GM19240 (cell line): Measurements from ENCODE around the gene PSMD13.
A peak's percentile ranks its signal among the peaks of the same experiment; 100 is the strongest.

Experiments
- DNase-seq: peaks from one replicate; pipeline ENCODE4 v3.0.0; 2011; ENCODE audit warnings: low spot score; ENCODE audit not compliant: insufficient read length

The PSMD13 gene

DNA sequence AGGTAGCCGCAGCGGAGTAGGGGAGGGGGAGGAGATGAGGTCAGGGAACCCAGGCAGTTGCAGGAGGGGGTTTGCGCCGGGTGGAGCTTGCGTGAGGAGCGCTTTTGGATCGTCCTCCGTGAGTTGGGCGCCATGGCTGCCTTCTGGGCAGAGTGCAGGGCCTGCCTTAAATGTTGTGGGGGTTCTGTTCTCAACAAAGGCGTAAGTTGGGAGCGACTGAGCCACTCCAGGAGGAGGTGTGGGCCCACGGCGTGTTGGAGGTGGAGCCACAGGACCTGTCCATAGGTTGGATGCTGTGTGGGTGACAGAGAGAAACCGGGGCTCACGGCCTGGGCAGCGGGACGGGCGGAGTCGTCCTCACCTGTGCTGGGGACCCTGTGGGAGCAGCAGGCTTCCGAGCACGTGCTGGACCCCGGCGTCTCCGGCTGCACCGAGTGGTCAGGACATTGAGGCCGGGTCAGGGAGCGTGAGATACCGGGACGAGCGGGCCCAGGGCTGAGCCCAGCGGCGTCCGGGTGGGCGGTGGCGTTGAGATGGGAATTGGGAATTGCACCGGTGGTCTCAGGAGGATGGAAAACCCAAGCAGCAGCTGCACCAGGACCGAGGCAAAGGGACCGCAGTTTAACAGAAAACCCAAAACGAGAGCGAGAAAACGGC is 51.2 kb downstream of the PSMD13 start:
- no peak for DNase-seq

DNA sequence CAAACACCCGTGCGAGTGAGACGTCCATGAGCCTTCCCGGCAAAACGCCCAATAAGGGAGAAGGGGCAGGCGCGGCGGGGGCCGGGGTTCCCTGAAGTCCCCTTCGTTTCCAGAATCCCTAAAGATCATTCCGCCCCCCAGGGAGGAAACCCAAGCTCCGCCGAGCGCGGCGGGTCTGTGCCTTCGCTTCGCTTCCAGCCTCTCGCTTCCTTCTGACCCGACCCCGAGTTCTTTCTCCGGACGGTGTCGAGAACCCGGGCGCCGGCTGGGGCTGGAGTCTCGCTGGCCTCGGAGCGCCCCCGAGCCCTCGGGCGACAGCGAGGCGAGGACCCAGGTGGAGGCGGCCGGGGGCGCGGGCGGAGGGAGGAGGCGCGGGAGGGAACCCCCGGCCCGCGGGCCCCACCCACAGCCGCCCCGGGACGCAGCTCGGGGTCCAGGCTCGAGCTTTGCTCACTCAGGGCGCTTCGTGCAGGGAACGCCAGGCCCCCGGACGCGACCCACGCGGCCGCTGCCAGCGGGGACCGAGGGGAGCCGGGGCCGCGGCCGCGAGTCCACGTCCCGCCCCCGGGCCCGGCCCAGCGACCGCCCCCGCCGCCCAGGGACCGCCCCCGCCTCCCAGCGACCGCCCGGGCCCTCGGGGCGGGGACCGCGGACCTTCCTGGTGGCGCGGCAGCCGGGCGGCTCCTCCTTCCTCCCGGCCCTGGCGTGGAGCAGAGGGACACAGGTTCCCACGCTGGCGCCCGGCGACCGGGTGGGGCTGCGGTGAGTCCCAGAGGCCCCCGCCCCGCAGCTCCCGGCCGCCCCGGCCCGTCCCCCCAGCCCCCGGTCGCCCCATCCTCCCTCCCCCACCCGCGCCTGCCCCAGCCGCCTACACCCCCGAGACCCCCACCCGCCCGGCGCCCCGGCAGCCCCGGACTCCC is 52.0 kb downstream of the PSMD13 start, which contains the start of gene PGGHG:
PGGHG (plus strand) TSS at position 649 of the 920 bp plus-strand sequence. CDS start 691 bp downstream, outside the sequence.
- peak; percentile 93 for DNase-seq

DNA sequence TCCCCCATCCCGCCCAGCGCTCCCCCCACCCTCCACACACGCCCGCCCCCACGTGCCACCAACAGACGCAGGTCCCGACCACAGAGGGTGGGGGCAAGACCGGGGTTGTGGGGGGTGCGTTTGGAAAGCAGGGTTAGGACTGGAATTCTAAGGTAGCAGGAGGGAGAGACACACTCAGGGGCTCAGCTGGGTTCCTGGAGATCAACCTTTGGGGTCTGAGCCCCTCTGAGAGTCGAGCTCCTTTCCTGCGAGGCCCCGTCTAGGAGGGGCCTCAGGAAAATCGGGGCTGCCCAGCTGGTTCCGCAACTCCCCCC is 52.6 kb downstream of the PSMD13 start:
- DNase-seq, result no peak

DNA sequence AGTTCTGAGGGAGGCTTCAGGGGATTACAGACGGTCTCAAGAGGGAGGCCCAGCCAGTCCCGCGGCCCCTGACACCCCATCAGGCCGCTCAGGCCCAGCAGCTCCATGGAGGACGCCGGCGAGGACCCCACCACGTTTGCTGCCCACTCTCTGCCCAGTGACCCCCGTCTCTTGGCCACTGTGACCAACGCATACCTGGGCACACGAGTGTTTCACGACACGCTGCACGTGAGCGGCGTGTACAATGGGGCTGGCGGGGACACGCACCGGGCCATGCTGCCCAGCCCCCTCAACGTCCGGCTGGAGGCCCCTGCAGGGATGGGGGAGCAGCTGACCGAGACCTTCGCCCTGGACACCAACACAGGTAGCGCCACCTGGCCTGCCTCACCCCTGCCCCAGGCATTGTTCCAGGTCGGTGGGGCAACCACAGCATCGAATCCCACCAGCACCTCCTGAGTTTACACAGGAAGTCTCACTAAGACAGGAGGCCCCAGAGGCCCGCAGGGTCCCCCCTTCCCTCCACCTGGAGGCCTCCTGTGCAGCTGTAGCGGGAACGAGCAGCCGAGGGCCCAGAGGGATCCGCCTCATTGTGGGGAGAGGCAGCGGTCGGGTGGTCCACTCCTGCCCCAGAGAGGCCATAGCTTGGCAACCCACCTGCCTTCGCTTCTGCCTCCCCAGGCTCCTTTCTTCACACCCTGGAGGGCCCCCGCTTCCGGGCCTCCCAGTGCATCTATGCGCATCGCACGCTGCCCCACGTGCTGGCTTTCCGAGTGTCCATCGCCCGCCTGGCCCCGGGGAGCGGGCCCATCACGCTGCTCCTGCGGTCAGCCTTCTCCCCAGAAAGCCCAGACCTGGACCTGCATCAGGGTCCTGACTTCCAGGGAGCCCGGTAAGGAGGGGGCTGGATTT is 53.2 kb downstream of the PSMD13 start:
- no peak for DNase-seq

DNA sequence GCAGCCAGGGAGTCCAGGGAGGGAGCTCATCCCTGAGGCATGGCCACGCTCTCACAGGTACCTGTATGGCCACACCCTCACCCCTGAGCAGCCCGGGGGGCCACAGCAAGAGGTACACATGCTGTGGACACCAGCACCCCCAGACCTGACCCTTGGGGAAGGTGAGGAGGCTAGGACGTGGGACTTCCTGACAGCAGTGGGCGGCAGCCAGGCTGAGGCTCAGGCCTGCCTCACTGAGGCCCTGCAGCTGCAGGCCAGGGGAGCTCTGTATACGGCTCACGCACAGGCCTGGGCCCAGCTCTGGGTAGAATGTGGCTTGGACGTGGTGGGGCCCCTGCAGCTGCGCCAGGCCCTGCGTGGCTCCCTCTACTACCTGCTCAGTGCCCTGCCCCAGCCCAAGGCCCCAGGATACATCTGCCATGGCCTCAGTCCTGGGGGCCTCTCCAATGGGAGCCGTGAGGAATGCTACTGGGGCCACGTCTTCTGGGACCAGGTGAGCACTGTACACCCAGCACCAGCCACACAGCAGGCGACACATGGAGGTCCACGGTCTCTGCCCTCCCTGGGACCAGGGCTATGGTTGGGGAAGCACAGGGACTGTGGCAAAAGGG is 54.0 kb downstream of the PSMD13 start:
- no peak for DNase-seq

DNA sequence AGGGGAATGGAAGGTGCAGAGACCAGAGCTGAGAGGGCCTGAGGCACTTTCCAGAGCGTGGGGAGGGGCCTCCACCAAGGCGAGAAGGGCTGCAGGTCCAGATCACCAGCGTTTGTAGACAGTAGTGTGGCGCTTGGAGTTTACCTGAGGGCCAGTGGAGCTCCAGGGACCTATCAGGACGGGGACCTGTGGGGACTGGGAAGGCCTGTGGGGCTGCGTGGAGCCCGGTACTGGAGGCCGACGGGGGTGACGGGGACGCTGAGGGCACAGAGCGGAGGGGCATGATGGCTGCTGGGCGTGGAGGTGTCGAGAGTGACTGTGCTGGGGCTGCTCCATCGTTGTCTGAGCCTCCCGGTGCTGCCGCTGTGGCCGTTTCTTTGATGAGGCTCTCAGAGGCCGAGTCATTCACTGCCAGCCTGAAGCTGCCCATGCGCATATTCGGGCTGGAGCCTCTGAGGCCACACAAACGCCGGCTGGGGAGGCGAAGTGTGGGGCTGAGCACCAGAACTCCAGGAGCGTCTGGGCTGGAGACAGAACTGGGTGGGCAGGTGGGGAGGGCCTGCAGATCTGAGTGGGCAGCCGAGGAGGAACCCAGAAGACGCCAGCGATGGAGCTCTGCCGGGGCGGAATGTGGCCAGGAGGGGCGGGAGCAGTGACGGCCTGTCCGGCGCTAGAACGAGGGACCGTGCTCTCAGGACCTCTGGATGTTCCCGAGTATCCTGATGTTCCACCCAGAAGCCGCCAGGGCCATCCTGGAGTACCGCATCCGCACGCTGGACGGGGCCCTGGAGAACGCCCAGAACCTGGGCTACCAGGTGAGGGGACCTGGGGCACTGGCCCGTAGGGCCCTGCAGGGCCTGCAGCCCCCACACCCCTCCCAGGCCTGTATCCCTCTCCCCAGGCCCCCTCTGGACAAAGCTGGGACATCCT is 54.8 kb downstream of the PSMD13 start:
- DNase-seq, result no peak

DNA sequence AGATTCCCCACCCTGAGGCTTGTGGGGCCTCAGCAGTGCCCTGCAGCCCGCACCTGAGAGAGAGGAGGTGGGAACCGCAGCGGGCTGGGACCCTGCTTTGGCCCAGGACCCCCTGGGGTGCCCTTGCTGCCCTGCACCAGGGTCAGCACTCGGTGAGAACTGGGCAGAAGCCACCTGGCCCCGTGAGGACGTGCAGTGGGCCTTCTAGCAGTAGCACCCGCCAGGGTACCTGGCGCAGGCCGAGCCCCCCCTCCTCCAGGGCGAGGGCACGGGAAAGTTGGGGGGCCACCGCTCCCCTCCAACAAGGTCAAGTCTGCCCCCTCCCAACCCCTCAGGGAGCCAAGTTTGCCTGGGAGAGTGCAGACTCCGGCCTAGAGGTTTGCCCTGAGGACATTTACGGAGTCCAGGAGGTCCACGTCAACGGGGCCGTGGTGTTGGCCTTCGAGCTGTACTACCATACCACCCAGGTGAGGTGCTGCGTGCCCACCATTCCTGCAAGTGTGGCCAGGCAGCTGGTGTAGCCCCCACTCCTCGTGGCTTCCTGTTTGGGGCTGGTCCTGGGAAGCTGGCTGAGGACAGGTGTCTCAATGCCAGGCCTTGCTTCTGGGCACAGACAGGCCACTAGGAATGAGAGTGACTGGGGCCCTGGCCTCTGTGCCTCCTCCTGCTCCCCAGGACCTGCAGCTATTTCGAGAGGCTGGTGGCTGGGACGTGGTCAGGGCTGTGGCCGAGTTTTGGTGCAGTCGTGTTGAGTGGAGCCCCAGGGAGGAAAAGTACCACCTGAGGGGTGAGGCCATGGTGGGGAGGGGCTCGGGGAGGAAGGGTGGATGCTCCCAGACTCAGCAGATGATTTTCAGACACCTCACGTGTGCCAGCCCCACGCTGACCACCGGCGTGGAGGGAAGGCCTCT is 55.7 kb downstream of the PSMD13 start:
- DNase-seq, result no peak

DNA sequence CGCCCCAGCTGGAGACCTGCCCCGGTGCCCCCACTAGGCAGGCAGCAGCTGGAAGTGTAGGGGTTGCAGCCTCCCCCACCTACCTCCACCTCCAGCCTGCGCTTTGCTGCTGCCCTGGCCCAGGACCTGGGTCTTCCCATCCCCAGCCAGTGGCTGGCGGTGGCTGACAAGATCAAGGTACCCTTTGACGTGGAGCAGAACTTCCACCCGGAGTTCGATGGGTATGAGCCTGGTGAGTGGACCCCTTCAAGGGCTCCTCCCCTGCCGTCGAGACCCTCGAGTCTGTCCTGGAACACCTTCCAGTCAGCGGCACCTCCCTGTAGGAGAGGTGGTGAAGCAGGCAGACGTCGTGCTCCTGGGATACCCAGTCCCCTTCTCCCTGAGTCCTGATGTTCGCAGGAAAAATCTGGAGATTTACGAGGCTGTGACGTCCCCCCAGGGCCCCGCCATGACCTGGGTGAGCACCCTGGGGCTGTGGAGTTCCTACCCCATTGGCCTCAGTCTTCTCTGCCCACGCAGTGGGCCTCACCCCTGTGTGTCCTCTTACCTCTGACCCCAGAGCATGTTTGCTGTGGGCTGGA is 56.6 kb downstream of the PSMD13 start:
- DNase-seq, result no peak

DNA sequence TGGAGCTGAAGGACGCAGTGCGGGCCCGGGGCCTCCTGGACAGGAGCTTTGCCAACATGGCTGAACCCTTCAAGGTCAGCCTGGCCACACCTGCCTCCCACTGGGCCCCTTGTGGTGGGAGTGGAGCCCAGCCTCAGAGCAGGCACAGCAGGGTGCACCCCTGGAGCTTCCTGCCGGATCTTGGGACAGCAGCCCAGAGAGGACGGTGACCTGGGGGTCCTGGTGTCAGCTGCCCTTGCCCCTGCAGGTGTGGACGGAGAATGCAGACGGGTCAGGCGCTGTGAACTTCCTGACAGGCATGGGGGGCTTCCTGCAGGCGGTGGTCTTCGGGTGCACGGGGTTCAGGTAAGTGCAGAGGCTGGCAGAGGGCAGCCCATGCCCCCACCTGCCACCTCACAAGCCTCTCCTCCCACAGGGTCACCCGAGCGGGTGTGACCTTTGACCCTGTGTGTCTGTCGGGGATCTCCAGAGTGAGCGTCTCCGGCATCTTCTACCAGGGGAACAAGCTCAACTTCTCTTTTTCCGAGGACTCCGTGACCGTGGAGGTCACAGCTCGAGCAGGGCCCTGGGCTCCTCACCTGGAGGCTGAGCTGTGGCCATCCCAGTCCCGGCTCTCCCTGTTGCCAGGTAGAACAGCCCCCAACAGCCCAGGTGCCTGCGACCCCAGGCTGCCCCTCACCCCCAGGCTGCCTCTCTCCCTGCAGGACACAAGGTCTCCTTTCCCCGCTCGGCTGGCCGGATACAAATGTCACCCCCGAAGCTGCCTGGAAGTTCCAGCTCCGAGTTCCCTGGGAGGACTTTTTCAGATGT is 57.3 kb downstream of the PSMD13 start:
- no peak for DNase-seq

DNA sequence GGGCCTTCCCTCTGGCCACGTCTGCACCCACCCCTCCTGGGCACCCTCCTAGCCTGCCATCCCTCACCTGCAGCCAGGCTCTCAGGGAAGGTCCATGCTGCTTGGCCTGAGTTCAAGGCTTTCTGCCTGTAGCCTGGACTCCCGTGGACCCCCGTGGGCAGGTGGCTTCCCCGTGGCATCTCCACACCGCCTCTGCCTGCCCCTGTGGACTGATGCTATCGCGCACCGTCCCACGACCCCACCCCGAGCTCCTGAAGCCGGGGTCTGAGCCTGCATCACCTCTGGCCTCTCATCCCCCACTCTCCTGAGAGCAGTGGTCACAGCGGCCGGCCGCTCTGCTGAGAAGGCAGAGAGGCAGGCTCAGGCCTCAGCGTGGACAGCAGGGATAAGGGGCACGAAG is 58.0 kb downstream of the PSMD13 start:
- DNase-seq, result no peak

DNA sequence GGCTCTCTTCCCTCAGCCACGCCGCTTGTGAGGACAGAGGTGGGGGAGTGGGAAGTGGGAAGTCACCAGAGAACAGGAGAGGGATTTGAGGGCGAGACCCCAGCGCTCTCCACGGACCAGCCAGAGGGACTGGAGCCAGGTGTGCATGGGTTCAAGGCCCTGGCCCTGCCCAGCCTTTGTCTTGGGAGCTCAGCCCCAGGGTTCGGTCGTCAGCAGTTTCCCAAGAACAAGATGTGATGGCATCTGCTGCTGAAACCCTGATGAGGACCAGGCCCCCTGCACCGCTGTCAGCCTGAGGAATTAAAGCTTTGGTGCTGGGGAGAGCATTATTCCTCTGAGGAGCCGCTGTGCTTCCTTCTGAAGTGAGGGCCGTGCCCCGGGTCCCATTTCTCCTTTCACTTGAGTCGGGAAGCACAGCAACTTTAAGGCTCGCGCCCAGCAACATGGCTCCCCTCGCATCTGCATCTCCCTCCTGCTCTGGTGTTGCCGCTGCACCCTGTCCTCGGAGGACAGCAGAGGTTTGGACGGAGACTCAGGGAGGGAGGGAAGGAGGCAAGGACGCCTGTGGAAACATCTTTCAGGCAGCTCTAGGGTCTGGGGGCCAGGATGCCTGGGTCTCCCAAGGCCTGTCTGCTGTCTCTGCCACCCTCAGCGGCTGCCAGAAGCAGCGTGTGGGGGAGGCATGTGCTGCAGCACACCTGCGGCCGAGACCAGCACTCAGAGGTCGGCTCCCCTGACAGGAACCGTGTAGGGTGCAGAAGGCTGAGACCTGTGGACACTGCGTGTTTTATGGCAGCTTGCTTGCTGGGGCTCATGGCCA is 58.8 kb downstream of the PSMD13 start:
- DNase-seq, result no peak

DNA sequence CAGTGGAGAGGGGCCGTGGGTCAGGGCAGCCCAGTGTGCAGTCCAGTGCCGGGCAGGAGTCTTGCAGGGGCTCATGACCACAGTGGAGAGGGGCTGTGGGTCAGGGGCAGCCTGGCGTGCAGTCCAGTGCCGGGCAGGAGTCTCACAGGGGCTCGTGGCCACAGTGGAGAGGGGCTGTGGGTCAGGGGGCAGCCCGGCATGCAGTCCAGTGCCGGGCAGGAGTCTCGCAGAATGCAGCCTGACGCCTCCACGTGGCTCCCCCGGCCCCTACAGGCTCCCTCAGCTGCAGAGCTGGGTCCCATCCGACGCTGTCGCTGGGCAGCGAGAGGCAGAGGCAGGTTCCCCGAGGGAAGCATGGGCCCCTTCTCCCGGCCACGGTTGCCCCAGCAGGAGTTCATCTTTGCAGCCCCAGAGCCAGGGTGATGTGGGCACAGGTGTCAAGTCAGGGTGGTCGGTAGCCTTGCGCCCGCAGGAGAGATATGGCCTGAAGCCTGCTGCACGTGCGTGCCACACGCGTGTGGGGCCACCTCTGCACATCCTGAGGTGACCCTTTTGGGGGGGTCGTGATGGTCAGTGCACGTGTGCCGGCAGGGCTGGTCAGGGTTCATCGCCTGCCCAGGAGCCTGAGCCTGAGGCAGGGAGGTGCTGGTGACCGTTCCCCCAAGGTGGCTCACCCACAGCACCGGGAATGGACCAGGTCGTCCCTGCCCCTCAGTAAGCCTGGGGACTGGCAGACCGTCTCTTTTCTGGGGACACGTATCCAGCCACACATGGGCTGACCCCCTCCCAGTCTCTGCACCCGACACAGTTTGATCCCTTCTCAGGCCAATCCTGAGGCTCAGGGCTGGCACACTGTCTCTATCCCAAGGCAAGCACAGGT is 59.6 kb downstream of the PSMD13 start:
- no peak for DNase-seq

DNA sequence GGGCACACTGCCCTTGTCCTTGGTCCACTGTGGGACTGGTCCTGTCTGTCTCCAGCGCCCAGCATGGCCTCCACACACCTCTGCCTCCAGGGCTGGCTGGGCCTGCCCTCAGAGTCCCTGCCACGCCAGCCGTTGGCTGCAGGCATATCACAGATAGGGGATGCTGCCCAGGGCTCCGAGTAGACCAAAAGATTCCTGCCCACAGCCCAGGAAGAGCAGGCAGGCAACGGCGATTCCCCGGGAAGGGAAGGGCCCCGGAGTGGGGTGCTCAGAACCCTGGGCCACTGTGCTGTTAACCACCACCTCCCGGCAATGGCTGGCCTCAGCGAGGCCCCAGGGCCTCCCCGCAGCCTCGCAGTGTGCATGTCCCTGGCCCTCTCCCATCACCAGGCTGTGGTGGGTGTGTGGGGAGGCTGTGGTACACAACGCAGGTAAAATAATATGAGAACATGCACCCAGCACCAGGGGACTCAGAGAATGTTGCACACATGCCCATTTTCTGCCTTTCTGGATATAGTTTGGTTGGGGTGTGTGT is 60.3 kb downstream of the PSMD13 start:
- DNase-seq, result no peak

DNA sequence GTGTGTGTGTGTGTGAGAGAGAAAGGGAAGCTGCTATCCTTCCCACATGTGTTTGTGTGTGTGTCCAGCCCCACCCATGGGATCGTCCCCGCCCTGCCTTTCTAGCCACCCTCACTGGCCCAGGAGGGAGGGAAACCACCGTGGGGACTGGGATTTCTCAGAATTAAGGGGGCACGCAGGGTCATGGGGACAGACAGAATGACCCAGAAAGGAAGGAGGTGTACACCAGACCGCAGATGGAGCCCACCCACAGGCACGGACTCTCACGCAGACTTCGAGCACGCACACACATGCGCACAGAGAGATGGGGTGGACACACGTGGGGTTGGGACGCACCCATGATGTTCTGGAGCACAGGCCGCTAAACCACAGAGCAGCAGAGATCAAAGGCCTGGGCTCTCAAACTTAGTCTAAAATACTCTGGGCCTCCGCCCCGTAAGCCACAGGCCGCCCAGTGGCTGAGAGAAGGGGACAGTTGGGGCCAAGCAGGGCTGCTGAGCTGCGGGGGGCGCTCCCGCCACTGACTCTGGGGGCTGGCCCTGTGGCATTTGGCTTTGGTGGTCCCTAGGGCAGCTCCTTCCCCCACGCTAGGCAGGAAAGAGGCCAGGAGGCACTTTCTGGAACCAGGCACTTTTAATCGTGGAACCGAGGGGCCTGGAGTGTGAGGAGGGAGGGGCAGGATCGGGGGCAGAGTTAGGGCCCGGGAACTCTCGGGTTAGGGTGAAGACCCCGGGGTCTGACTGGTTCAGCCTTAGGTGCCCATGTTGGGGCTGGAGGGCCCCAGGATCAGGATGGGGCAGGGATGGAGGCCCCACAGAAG is 61.0 kb downstream of the PSMD13 start:
- DNase-seq, result no peak
